ENCODE data around the gene KDM6B.
A peak's percentile ranks its signal among the peaks of the same experiment; 100 is the strongest.
"Not testable (repeated sequence)": the region's sequence is repeated elsewhere in the genome, so short reads cannot be mapped to it uniquely, and the experiment has no call there.

KDM6B gene

GRCh38 chr17:7809086-7809790 is 24.8 kb upstream of the KDM6B start:
- TF ChIP-seq, protein P1, sequence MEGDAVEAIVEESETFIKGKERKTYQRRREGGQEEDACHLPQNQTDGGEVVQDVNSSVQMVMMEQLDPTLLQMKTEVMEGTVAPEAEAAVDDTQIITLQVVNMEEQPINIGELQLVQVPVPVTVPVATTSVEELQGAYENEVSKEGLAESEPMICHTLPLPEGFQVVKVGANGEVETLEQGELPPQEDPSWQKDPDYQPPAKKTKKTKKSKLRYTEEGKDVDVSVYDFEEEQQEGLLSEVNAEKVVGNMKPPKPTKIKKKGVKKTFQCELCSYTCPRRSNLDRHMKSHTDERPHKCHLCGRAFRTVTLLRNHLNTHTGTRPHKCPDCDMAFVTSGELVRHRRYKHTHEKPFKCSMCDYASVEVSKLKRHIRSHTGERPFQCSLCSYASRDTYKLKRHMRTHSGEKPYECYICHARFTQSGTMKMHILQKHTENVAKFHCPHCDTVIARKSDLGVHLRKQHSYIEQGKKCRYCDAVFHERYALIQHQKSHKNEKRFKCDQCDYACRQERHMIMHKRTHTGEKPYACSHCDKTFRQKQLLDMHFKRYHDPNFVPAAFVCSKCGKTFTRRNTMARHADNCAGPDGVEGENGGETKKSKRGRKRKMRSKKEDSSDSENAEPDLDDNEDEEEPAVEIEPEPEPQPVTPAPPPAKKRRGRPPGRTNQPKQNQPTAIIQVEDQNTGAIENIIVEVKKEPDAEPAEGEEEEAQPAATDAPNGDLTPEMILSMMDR (conservative IDR thresholded peaks at IDR 0.05; ENCODE audit: control insufficient read depth, insufficient read depth, low read depth, low read length) = no peak
- no peak for DNase-seq (ENCODE audit: low read depth)
- no peak overlapping the region for H3K4me3 ChIP-seq (ENCODE audit: control insufficient read depth, low read depth, low read length)

DNA sequence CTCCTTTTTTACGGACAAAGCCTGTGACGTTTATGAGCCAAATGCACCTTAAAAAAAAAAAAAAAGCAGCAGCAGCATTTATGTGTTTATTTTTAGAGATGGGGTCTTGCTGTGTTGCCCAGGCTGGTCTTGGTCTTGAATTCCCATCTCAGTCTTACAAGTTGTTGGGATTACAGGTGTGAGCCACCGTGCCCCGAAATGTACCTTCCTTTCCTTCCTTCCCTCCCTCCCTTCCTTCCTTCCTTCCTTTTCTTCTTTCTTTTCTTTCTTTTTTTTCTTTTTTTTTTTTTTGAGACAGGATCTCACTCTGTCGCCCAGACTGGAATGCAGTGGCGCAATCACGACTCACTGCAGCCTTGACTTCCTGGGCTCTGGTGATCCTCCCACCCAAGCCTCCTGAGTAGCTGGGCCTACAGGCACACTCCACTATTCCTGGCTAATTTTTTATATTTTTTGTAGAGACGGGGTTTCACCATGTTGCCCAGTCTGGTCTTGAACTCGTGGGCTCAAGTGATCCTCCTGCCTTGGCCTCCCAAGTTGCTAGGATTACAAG is 24.1 kb upstream of the KDM6B start:
- not testable (repeated sequence) for H3K4me3 ChIP-seq (ENCODE audit: control insufficient read depth, low read depth, low read length)
- peak; percentile 55 for DNase-seq (ENCODE audit: low read depth)

DNA sequence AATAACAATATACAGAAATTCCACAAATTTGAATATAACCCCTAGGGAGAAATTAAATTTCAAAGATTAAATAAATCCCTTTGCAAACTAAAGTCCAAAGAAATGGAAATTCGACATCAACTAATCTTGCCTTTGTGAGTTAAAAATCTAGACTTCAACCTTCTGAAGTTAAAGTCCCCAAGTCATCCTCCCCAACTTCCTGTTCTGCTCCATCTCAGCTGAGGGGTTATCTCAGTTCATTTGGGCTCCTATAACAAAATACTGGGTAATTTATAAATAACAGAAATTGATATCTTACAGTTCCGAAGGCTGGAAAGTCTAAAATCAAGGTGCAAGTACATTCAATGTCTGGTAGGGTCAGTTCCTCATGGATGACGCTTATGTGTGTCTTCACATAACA is 22.8 kb upstream of the KDM6B start:
- no peak overlapping the region for H3K4me3 ChIP-seq (ENCODE audit: control insufficient read depth, low read depth, low read length)
- TF ChIP-seq, protein P1 (conservative IDR thresholded peaks at IDR 0.05; ENCODE audit: control insufficient read depth, insufficient read depth, low read depth, low read length) = no peak
- DNase-seq (ENCODE audit: low read depth) = no peak

DNA sequence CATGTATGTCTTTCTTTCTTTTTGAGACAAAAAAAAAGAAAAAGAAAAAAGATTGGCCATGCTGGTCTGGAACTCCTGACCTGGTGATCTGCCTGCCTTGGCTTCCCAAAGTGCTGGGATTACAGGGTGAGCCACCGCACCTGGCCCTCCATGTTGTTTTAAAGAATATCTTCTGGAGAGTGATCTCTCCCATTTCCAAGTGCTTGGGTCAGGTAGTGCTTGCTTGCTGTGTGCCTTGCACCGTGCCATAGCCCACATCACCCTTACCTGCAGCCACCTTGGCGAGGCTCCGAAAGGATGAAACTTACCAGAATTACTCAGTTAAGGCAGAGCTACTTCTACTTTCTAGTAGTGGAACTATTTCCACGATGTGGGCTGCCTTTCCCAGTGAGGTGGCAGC is 19.0 kb upstream of the KDM6B start:
- H3K4me3 ChIP-seq (ENCODE audit: control insufficient read depth, low read depth, low read length) = no peak overlapping the region
- no peak for DNase-seq (ENCODE audit: low read depth)
- TF ChIP-seq, protein P1 (conservative IDR thresholded peaks at IDR 0.05; ENCODE audit: control insufficient read depth, insufficient read depth, low read depth, low read length) = no peak

GRCh38 chr17:7816926-7817642 is 16.9 kb upstream of the KDM6B start:
- no peak for DNase-seq (ENCODE audit: low read depth)
- TF ChIP-seq, protein P1 (conservative IDR thresholded peaks at IDR 0.05; ENCODE audit: control insufficient read depth, insufficient read depth, low read depth, low read length) = no peak
- H3K4me3 ChIP-seq (ENCODE audit: control insufficient read depth, low read depth, low read length) = no peak overlapping the region

DNA sequence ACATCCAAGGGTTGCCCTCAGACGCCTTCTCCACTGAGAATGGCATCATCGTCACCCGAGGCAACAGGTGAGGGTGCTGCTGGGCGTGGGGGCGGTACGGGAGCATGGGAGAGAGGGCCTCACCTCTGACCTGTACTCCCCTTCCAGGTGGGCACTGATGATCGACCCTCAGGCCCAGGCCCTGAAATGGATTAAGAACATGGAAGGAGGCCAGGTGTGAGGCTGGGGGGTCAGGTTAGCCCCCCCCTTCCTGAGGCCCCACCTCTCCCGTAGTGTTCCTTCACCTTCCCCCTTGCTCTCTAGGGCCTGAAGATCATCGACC is 16.4 kb upstream of the KDM6B start:
- no peak for DNase-seq (ENCODE audit: low read depth)
- H3K4me3 ChIP-seq (ENCODE audit: control insufficient read depth, low read depth, low read length) = no peak overlapping the region
- TF ChIP-seq, protein P1 (conservative IDR thresholded peaks at IDR 0.05; ENCODE audit: control insufficient read depth, insufficient read depth, low read depth, low read length) = no peak

- TF ChIP-seq, protein P1 (conservative IDR thresholded peaks at IDR 0.05; ENCODE audit: control insufficient read depth, insufficient read depth, low read depth, low read length) = no peak
- H3K4me3 ChIP-seq (ENCODE audit: control insufficient read depth, low read depth, low read length) = no peak overlapping the region
- DNase-seq (ENCODE audit: low read depth) = no peak
Measured at GRCh38 chr17:7818026-7818425, 16.0 kb upstream of the KDM6B start.

Measured in fibroblast of mammary gland (primary cell).